ENCODE results near the gene IRF2BP2.

Gene IRF2BP2

DNA sequence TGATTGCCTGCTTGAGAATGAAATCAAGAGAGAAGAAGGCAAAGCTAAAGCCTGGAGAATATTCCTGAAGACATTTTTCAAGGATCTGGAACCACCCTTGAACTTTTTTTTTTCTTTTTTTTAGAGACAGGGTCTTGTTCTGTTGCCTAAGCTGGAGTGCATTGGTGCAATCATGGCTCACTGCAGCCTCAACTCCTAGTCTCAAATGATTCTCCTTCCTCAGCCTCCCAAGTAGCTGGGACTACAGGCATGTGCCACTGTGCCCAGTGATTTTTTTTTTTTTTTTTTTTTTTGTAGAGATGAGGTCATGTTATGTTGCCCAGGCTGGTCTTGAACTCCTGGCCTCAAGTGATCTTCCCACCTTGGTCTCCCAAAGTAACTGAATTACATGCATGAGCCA lies 22.2 kb upstream of the IRF2BP2 start:
- no peak overlapping the region for H3K4me3 ChIP-seq (ENCODE audit: low read length)
- H3K9ac ChIP-seq (ENCODE audit: low read length) = no peak overlapping the region
- H3K27ac ChIP-seq (ENCODE audit: low read length) = no peak overlapping the region
- no peaks in the 10 kb centered on the region for H3K9me3 ChIP-seq (ENCODE audit: control insufficient read depth, low read depth, low read length)
- H3K27me3 ChIP-seq (ENCODE audit: control insufficient read depth, insufficient read depth, low read length) = no peaks in the 10 kb centered on the region
- no peaks in the 10 kb centered on the region for H3K36me3 ChIP-seq (ENCODE audit: control insufficient read depth, low read depth, low read length)
- no peaks in the 10 kb centered on the region for H3K4me1 ChIP-seq (ENCODE audit: control insufficient read depth, low read depth, low read length)

DNA sequence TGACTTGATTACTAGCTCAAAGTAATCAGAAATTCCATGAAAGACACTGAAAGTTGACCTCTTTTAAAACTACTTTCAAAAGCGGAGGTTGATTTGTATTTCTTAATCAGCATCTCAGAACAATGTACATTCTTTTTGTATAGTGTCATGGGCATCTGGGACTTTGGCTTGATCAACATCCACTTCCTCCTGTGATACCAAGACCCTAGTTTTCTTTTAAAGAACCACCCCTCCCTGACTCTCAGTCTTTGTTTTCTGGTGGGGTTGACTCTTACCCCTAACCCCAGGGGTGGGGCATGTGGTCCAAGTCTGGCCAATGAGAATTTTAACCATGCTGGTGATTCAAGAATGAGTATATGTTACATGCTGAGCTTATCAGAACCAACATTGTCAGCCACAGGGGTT lies 21.7 kb upstream of the IRF2BP2 start:
- H3K4me1 ChIP-seq (ENCODE audit: control insufficient read depth, low read depth, low read length) = no peaks in the 10 kb centered on the region

DNA sequence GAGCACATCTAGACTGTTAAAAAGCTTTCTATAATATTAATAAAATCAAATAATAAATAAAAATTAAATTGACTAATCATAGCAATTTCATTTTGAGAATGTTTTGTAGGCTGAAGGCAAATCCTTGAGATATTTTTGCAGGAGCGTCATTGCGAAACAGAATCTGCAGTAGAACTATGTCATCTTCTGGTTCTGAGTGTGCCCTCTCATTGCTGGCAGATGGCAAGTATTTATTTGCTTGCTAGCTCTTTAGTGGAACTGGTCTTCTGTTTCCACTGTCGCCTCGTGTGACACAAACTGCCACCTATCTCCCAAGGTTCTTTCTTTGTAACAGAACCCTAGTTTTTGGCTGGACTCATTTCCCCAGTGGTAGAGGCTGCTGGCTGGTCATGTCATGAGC lies 19.0 kb upstream of the IRF2BP2 start:
- H3K36me3 ChIP-seq (ENCODE audit: control insufficient read depth, low read depth, low read length) = no peaks in the 10 kb centered on the region
- H3K27ac ChIP-seq (ENCODE audit: low read length) = no peak overlapping the region
- no peaks in the 10 kb centered on the region for H3K4me1 ChIP-seq (ENCODE audit: control insufficient read depth, low read depth, low read length)
- H3K4me3 ChIP-seq (ENCODE audit: low read length) = no peak overlapping the region
- no peaks in the 10 kb centered on the region for H3K27me3 ChIP-seq (ENCODE audit: control insufficient read depth, insufficient read depth, low read length)
- H3K9me3 ChIP-seq (ENCODE audit: control insufficient read depth, low read depth, low read length) = no peaks in the 10 kb centered on the region
- H3K9ac ChIP-seq (ENCODE audit: low read length) = no peak overlapping the region

More for the DNA sequence above, 21.7 kb upstream of the IRF2BP2 start:
- Histone ChIP-seq H3K9ac (ENCODE audit: low read length) (no peak overlapping the region), H3K36me3 (ENCODE audit: control insufficient read depth, low read depth, low read length) (no peaks in the 10 kb centered on the region), H3K27me3 (ENCODE audit: control insufficient read depth, insufficient read depth, low read length) (no peaks in the 10 kb centered on the region), H3K4me3 (ENCODE audit: low read length) (no peak overlapping the region), H3K9me3 (ENCODE audit: control insufficient read depth, low read depth, low read length) (no peaks in the 10 kb centered on the region), H3K27ac (ENCODE audit: low read length) (no peak overlapping the region)

DNA sequence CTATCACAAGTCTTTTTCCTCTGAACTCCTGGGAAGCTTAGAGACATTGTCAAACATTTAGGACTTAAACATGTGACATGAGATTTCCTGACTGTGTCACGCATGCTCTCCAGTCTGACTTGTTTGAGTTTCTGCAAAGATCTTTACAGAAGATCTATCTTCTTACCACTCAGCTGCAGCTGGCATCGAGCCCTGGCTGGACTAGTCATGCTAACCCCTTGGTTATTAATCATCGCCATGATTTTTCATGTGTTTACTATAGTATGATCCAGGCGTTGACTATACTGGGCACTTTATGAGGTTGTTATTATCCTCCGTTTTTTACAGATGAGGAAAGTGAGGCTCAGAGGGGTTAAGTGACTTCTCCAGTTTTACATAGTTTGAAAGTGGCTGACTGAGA lies 18.1 kb upstream of the IRF2BP2 start:
- no peak overlapping the region for H3K9ac ChIP-seq (ENCODE audit: low read length)
- H3K27ac ChIP-seq (ENCODE audit: low read length) = no peak overlapping the region
- H3K4me3 ChIP-seq (ENCODE audit: low read length) = no peak overlapping the region
- no peaks in the 10 kb centered on the region for H3K27me3 ChIP-seq (ENCODE audit: control insufficient read depth, insufficient read depth, low read length)
- H3K9me3 ChIP-seq (ENCODE audit: control insufficient read depth, low read depth, low read length) = no peaks in the 10 kb centered on the region
- no peaks in the 10 kb centered on the region for H3K36me3 ChIP-seq (ENCODE audit: control insufficient read depth, low read depth, low read length)
- no peaks in the 10 kb centered on the region for H3K4me1 ChIP-seq (ENCODE audit: control insufficient read depth, low read depth, low read length)

DNA sequence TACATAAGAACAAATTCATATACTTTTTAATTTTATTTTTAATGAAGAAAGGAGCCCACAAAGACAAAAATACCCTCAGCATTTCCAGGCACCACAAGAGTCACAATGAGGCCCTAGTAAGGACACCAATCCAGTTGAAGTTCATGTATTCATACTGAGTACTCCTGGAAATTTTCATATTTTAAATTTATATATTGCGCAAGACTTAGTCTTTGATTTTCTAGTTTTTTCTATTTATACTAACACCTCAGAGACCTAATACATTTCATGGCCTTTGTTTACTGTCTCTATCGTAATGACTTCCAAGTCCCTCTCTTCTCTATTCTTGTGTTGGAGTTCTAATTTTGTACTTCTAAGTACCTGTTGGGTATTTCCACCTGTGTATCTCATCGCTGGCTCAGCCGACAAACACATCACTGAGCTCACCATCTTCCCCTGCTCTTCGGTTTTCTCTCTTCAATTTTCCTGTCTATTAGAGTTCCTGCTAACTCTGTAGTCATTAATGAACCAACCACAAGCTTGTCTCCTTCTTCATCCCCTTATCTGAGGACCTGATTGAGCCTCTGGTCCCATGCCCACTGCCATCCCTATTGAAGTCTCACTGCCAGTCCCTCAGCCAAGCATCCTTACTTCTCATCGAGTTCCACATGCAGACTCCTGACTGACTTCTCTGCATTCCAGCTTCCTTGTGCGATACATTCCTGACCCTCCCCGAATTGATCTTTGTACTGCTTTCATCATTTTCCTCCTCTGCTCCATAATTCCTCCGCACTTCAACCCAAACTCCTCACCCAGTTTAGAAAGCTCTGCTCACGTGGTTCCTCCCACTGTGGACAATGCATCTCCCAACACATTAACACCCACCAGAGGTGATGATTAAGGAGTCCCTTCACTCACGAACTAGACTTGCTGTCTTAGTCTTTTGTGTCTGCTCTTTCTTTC lies 17.3 kb upstream of the IRF2BP2 start:
- Histone ChIP-seq H3K27ac (ENCODE audit: low read length) (no peak overlapping the region), H3K4me1 (ENCODE audit: control insufficient read depth, low read depth, low read length) (no peaks in the 10 kb centered on the region), H3K4me3 (ENCODE audit: low read length) (no peak overlapping the region), H3K27me3 (ENCODE audit: control insufficient read depth, insufficient read depth, low read length) (no peaks in the 10 kb centered on the region), H3K9ac (ENCODE audit: low read length) (no peak overlapping the region), H3K36me3 (ENCODE audit: control insufficient read depth, low read depth, low read length) (no peaks in the 10 kb centered on the region), H3K9me3 (ENCODE audit: control insufficient read depth, low read depth, low read length) (no peaks in the 10 kb centered on the region)

DNA sequence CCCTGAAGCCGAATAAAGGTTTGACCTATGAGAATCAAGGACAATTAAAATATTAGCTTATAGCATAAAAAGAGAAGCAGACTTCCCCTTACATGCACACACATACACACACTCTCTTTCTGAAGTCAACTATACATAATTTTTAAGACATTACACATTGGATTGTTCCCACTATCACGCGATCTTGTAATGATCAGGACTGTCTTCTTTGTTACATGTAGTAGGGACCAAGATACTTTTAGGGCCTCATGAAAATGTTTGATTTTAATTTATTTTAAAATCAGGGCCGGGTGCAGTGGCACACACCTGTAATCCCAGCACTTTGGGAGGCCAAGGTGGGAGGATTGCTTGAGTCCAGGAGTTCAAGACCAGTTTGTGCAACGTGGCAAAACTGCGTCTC lies 16.4 kb upstream of the IRF2BP2 start:
- no peaks in the 10 kb centered on the region for H3K27me3 ChIP-seq (ENCODE audit: control insufficient read depth, insufficient read depth, low read length)
- no peak overlapping the region for H3K9ac ChIP-seq (ENCODE audit: low read length)
- H3K27ac ChIP-seq (ENCODE audit: low read length) = no peak overlapping the region
- no peak overlapping the region for H3K4me3 ChIP-seq (ENCODE audit: low read length)
- no peaks in the 10 kb centered on the region for H3K4me1 ChIP-seq (ENCODE audit: control insufficient read depth, low read depth, low read length)
- H3K9me3 ChIP-seq (ENCODE audit: control insufficient read depth, low read depth, low read length) = no peaks in the 10 kb centered on the region
- H3K36me3 ChIP-seq (ENCODE audit: control insufficient read depth, low read depth, low read length) = no peaks in the 10 kb centered on the region

DNA sequence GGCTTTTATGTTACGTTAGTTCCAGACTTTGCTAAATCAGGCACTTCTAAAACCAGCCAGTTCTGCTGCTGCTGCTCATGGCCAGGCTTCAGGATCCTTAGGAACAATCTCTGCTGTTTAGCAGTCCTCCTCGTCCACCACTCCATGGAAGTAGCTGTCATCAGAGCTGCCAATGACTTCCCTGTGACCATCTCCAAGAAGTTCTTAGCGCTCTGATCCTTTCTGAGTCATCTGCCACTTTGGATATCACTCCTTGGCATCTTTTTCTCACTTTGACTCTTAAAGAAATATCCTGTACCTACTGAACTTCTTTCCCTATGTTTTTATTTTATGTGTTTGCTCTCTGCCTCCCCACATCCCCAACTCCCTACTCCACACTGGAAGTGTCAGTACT lies 14.7 kb upstream of the IRF2BP2 start:
- Histone ChIP-seq H3K4me3 (ENCODE audit: low read length) (no peak overlapping the region), H3K27ac (ENCODE audit: low read length) (no peak overlapping the region), H3K9me3 (ENCODE audit: control insufficient read depth, low read depth, low read length) (no peaks in the 10 kb centered on the region), H3K27me3 (ENCODE audit: control insufficient read depth, insufficient read depth, low read length) (no peaks in the 10 kb centered on the region), H3K36me3 (ENCODE audit: control insufficient read depth, low read depth, low read length) (no peaks in the 10 kb centered on the region), H3K9ac (ENCODE audit: low read length) (no peak overlapping the region), H3K4me1 (ENCODE audit: control insufficient read depth, low read depth, low read length) (no peaks in the 10 kb centered on the region)

DNA sequence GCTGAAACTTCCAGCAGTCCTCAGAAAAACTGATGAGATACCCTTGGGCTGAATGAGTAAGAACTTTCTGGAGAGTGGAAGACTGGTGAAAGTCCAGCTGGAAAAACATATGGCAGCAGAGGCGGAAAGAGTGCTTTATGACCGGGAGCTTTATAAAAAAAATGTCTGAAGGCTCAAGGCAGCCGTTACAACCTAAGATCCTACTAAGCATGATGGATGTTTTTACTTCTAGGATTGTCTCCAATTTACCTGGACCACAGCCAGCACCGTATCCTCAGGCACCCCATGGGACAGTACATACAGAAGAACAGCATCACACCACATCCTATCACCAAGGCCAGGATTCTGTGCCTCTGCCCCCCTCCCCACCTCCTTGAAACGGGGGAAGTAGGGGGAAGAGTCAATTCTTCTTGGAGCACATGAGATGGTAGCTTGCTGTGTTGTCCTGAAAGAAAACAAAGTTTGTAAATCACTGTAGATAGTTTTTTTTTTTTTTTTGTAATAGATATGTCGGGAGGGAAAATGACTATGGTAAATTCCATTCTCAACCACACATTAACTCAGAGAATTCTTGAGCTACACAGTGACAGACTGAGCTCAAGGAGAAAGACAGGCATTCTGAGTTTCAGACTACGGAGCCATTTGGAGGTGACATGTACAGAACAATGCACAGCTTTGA lies 11.8 kb upstream of the IRF2BP2 start:
- Histone ChIP-seq H3K4me3 (ENCODE audit: low read length) (no peak overlapping the region), H3K27ac (ENCODE audit: low read length) (no peak overlapping the region), H3K4me1 (ENCODE audit: control insufficient read depth, low read depth, low read length) (peaks cover 23% of the 10 kb centered on the region), H3K9ac (ENCODE audit: low read length) (no peak overlapping the region), H3K9me3 (ENCODE audit: control insufficient read depth, low read depth, low read length) (no peaks in the 10 kb centered on the region), H3K27me3 (ENCODE audit: control insufficient read depth, insufficient read depth, low read length) (no peaks in the 10 kb centered on the region), H3K36me3 (ENCODE audit: control insufficient read depth, low read depth, low read length) (no peaks in the 10 kb centered on the region)

DNA sequence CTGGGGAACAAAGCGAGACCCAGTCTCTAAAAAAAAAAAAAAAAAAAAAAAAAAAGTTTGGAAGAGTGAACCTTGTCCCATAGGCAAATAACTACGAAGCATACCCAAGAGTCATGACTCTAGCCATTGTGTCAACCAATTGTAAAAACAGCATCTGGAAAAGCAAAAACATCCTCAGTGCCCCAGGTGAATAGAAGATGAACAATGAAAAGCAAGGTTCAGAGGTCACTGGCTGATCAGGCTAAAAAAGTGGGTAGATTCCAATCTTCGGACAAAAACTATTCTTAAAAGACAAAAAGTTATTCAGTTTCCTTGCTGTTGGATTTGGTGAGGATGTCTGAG lies 11.1 kb upstream of the IRF2BP2 start:
- H3K27ac ChIP-seq (ENCODE audit: low read length) = no peak overlapping the region
- no peak overlapping the region for H3K9ac ChIP-seq (ENCODE audit: low read length)
- peaks cover 23% of the 10 kb centered on the region for H3K4me1 ChIP-seq (ENCODE audit: control insufficient read depth, low read depth, low read length)
- no peaks in the 10 kb centered on the region for H3K9me3 ChIP-seq (ENCODE audit: control insufficient read depth, low read depth, low read length)
- no peaks in the 10 kb centered on the region for H3K36me3 ChIP-seq (ENCODE audit: control insufficient read depth, low read depth, low read length)
- H3K27me3 ChIP-seq (ENCODE audit: control insufficient read depth, insufficient read depth, low read length) = no peaks in the 10 kb centered on the region
- no peak overlapping the region for H3K4me3 ChIP-seq (ENCODE audit: low read length)

DNA sequence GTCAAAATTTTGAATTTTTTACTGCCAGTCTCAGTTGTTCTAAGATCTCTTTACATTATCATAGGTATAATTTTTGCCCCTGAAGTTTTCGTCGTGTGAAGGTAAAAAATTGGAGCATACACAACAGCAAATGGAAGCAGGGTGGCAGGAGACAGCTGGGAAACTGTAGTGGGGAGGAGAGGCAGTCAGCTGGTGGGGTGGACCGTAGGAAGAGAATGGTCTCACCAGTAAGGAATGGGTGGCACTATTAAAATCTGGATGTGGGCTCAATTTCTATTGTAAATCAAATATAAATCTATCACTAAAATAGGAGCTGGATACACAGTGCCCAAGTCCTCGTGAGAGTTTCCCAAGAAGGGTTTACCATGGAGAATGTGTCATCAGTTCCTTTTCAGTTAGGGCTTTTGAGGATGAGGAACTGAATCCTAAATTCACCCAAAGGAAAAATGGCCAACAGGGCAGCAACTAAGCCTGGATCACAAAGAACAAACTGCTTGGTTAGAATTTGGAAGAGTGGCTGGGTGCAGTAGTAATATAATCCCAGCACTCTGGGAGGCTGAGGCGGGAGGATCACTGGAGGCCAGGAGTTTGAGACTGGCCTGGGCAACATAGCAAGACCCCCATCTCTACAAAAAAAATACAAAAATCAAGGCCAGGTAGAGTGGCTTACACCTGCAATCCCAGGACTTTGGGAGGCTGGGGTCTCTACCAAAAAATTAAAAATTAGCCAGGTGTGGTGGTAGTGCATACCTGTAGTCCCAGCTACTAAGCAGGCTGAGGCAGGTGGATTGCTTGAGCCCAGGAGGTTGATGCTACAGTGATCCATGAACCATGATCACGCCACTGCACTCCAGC lies 10.5 kb upstream of the IRF2BP2 start:
- Histone ChIP-seq H3K9ac (ENCODE audit: low read length) (no peak overlapping the region), H3K9me3 (ENCODE audit: control insufficient read depth, low read depth, low read length) (no peaks in the 10 kb centered on the region), H3K36me3 (ENCODE audit: control insufficient read depth, low read depth, low read length) (no peaks in the 10 kb centered on the region), H3K27me3 (ENCODE audit: control insufficient read depth, insufficient read depth, low read length) (no peaks in the 10 kb centered on the region), H3K4me1 (ENCODE audit: control insufficient read depth, low read depth, low read length) (peaks cover 23% of the 10 kb centered on the region), H3K4me3 (ENCODE audit: low read length) (no peak overlapping the region), H3K27ac (ENCODE audit: low read length) (no peak overlapping the region)

DNA sequence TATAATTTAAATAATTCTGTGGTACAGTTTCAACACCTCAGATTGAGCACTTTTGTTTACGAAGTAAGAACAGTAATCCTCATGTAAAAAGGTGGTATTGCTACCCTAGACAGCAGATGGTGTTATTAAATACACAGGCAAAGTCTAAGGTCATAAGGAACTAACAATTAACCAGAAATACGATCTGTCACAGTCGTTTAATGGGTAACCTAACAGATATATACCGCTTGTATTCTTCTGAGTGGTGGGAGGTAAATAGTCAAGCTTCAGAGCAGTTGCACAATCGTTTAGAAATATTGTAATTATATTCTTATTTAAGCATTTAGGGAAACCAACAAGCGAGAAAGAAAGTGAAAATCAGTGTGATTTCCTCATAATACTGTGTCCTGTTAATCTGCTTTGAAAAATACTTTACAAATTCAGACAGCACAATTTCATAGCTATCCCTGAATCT lies 9.8 kb upstream of the IRF2BP2 start:
- Histone ChIP-seq H3K36me3 (ENCODE audit: control insufficient read depth, low read depth, low read length) (no peaks in the 10 kb centered on the region), H3K27ac (ENCODE audit: low read length) (no peak overlapping the region), H3K9me3 (ENCODE audit: control insufficient read depth, low read depth, low read length) (no peaks in the 10 kb centered on the region), H3K27me3 (ENCODE audit: control insufficient read depth, insufficient read depth, low read length) (no peaks in the 10 kb centered on the region), H3K4me3 (ENCODE audit: low read length) (no peak overlapping the region), H3K9ac (ENCODE audit: low read length) (no peak overlapping the region), H3K4me1 (ENCODE audit: control insufficient read depth, low read depth, low read length) (peaks cover 23% of the 10 kb centered on the region)

Measured in iPS-18a (cell line).